DMS53 treated with DMSO at 0.1 percent for 48 hours (cell line): ENCODE results near the gene CAMKK1.
"Not testable (repeated sequence)": the region's sequence is repeated elsewhere in the genome, so short reads cannot be mapped to it uniquely, and the experiment has no call there.

Source experiments
- DNase-seq: peaks from one replicate; lab custom pipeline; 2025; ENCODE audit not compliant: unreplicated experiment; lab: John Stamatoyannopoulos, UW

CAMKK1 gene

GRCh38 chr17:3880983-3881382 lies 11.9 kb downstream of the CAMKK1 start:
- no peak for DNase-seq

GRCh38 chr17:3879591-3880417 lies 13.0 kb downstream of the CAMKK1 start:
- no peak for DNase-seq

GRCh38 chr17:3879186-3879585 lies 13.7 kb downstream of the CAMKK1 start:
- peak; percentile 27 for DNase-seq

- no peak for DNase-seq
Measured at GRCh38 chr17:3877220-3877619, 15.6 kb downstream of the CAMKK1 start.

- no peak for DNase-seq
Measured at GRCh38 chr17:3875317-3875716, 17.5 kb downstream of the CAMKK1 start.

GRCh38 chr17:3873862-3874261 lies 19.0 kb downstream of the CAMKK1 start:
- DNase-seq: no peak

GRCh38 chr17:3870871-3871306 lies 22.0 kb downstream of the CAMKK1 start:
- DNase-seq: no peak

- no peak for DNase-seq
Measured at GRCh38 chr17:3867606-3868005, 25.2 kb downstream of the CAMKK1 start.

GRCh38 chr17:3867106-3867505 lies 25.7 kb downstream of the CAMKK1 start:
- DNase-seq: no peak

- no peak for DNase-seq
Measured at GRCh38 chr17:3866276-3866675, 26.6 kb downstream of the CAMKK1 start.

- DNase-seq: no peak
Measured at GRCh38 chr17:3865176-3865575, 27.7 kb downstream of the CAMKK1 start.

- DNase-seq: no peak
Measured at GRCh38 chr17:3864534-3864933, 28.3 kb downstream of the CAMKK1 start.

GRCh38 chr17:3861761-3862681 lies 30.8 kb downstream of the CAMKK1 start:
- no peak for DNase-seq

- DNase-seq: no peak
Measured at GRCh38 chr17:3860939-3861700, 31.7 kb downstream of the CAMKK1 start.

GRCh38 chr17:3859940-3860339 lies 32.9 kb downstream of the CAMKK1 start:
- DNase-seq: no peak

GRCh38 chr17:3857261-3858105 lies 35.4 kb downstream of the CAMKK1 start:
- DNase-seq: no peak

- not testable (repeated sequence) for DNase-seq
Measured at GRCh38 chr17:3854204-3854603, 38.6 kb downstream of the CAMKK1 start.

- no peak for DNase-seq
Measured at GRCh38 chr17:3852561-3852960, 40.3 kb downstream of the CAMKK1 start.

- DNase-seq: no peak
Measured at GRCh38 chr17:3851461-3852100, 41.3 kb downstream of the CAMKK1 start.
